ENCODE results near the gene CCDC180. TPM values are rescaled to one million over a fixed set of nuclear protein-coding genes. Genes with fewer than 3 reads are reported as not detected.
"Not testable (repeated sequence)": the region's sequence is repeated elsewhere in the genome, so short reads cannot be mapped to it uniquely, and the experiment has no call there.

The CCDC180 gene
- 10 to 100 TPM in 1 of 4 donors, 1 to 10 TPM in 3; 6.6 to 20.2 (median 9.5) TPM for total RNA-seq

DNA sequence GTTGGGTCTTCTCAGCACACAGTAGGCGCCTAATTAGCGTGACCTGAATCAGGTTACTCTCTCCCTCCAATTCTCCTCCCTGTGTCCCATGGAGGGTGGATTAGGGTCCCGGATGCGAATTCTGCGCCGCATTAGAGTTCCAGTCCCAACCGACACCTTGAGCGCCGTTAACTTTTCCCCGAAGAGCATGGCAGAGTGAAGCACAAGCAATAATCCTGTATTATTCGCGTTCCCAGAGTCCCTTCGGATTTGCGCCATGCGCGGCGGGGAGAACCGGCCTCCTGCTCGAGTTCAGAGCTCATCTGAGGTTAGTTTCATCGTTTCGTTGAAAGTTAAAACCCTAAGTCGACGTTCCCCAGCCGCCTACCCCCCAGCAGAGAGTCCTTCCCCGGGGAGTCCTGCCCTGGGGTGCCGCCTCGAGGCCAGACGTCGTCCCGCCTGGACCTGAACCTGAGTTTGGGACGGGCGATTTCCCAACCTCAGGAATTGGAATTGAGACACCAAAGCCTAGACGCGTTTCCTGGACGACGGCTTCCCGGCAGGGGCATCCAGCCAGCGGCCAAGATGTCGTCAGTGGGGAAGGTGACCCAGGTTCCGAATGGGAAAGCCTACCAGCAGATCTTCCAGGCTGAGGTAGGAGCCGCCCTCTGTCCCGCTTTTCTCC is at the start of gene CCDC180:
Gene CCDC180, plus strand, starts transcription at position 160 of the 664 bp plus-strand sequence. Its CDS starts 405 bp downstream, at position 565.
- no peaks in the 10 kb centered on the region for H3K36me3 ChIP-seq
- peak within 1 kb of the TSS in 1 of 2 donors; percentile 5 for H3K4me3 ChIP-seq
- peak; percentile 27 to 39 for DNase-seq
- H3K4me1 ChIP-seq = peaks cover 0 to 9% of the 10 kb centered on the region in 2 donors
- H3K27ac ChIP-seq = no peak within 1 kb of the TSS
- intact Hi-C loops (cut with DNase I; ENCODE audit: low total_unique reads) = no loop called here
- H3K27me3 ChIP-seq = no peaks in the 10 kb centered on the region
- TF ChIP-seq POLR2A (IDR thresholded peaks at IDR 0.05) = no peak
- H3K9me3 ChIP-seq = no peaks in the 10 kb centered on the region

DNA sequence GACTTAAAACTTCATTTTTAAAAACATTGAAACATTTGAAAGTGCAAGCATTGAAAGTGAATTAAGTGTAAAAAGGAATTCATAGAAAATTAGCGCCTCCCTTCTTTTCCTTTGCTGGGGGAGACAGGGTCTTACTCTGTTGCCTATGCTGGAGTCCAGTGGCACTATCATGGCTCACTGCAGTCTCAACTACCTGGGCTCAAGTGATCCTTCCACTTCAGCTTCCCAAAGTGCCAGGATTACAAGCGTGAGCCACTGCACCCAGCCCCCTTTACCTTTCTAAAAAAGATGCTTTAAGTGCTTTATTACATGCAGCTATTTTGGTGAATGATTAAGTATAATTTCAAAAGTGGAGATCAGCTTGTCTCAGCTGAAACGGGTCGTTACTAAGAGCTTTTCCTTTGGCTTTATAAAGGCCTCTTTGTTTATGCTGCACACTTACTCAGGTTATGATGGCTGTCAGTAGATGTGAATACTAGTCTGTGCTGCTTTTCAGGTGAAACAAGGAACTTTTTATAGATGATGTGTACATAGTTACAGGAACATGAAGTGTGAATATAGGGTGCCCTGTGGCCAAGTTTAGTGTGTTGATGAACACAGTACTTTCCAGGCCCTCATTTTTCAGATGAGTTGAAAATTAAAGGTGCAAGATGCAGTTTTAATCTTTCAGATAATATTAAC is 47.5 kb upstream of the CCDC180 start:
- H3K27ac ChIP-seq; intact Hi-C loops (cut with DNase I; ENCODE audit: low total_unique reads); H3K4me3 ChIP-seq; DNase-seq; H3K4me1 ChIP-seq; H3K9me3 ChIP-seq; H3K27me3 ChIP-seq; H3K36me3 ChIP-seq: not testable (repeated sequence)

DNA sequence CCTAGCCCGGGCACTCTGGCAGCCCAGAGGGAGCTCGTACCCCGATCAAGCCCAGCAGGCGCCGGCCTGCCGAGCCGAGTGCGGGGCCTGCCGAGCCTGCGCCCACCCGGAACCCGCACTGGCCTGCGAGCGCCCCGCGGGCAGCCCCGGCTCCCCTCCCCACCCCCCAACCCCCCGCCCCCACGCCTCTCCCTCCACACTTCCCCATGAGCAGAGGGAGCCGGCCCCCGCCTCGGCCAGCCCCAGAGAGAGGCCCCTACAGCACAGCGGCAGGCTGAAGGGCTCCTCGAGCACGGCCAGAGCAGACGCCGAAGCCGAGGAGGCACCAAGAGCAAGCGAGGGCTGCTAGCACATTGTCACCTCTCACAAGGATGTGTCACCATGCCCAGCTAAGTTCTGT is 36.2 kb upstream of the CCDC180 start:
- intact Hi-C loops (cut with DNase I; ENCODE audit: low total_unique reads) = no loop called here
- H3K27me3 ChIP-seq = no peaks in the 10 kb centered on the region
- TF ChIP-seq, protein P1, sequence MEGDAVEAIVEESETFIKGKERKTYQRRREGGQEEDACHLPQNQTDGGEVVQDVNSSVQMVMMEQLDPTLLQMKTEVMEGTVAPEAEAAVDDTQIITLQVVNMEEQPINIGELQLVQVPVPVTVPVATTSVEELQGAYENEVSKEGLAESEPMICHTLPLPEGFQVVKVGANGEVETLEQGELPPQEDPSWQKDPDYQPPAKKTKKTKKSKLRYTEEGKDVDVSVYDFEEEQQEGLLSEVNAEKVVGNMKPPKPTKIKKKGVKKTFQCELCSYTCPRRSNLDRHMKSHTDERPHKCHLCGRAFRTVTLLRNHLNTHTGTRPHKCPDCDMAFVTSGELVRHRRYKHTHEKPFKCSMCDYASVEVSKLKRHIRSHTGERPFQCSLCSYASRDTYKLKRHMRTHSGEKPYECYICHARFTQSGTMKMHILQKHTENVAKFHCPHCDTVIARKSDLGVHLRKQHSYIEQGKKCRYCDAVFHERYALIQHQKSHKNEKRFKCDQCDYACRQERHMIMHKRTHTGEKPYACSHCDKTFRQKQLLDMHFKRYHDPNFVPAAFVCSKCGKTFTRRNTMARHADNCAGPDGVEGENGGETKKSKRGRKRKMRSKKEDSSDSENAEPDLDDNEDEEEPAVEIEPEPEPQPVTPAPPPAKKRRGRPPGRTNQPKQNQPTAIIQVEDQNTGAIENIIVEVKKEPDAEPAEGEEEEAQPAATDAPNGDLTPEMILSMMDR (IDR thresholded peaks at IDR 0.05) = no peak
- no peak for TF ChIP-seq POLR2A (IDR thresholded peaks at IDR 0.05)
- H3K4me1 ChIP-seq = no peaks in the 10 kb centered on the region
- H3K4me3 ChIP-seq = no peak overlapping the region
- H3K36me3 ChIP-seq = no peaks in the 10 kb centered on the region
- no peak overlapping the region for H3K27ac ChIP-seq
- DNase-seq = no peak
- no peaks in the 10 kb centered on the region for H3K9me3 ChIP-seq

DNA sequence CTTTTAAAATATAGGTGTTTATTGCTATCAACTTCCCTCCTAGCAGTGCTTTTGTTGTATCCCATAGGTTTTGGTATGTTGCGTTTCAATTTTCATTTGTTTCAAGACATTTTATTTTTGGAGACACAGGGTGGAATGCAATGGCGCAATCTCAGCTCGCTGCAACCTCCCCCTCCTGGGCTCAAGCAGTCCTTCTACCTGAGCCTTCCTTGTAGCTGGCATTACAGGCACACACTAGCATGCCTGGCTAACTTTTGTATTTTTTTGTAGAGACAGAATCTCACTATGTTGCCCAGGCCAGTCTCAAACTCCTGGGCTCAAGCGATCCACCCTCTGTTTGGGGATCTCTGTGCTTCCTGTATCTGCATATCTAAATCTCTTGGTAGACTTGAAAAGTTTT is 35.4 kb upstream of the CCDC180 start:
- TF ChIP-seq, protein P1 (IDR thresholded peaks at IDR 0.05) = no peak
- no peak for TF ChIP-seq POLR2A (IDR thresholded peaks at IDR 0.05)
- Histone ChIP-seq H3K9me3 (no peaks in the 10 kb centered on the region), H3K27ac (no peak overlapping the region), H3K36me3 (no peaks in the 10 kb centered on the region), H3K4me1 (no peaks in the 10 kb centered on the region), H3K27me3 (no peaks in the 10 kb centered on the region), H3K4me3 (no peak overlapping the region)
- DNase-seq = no peak
- intact Hi-C loops (cut with DNase I; ENCODE audit: low total_unique reads) = no loop called here

DNA sequence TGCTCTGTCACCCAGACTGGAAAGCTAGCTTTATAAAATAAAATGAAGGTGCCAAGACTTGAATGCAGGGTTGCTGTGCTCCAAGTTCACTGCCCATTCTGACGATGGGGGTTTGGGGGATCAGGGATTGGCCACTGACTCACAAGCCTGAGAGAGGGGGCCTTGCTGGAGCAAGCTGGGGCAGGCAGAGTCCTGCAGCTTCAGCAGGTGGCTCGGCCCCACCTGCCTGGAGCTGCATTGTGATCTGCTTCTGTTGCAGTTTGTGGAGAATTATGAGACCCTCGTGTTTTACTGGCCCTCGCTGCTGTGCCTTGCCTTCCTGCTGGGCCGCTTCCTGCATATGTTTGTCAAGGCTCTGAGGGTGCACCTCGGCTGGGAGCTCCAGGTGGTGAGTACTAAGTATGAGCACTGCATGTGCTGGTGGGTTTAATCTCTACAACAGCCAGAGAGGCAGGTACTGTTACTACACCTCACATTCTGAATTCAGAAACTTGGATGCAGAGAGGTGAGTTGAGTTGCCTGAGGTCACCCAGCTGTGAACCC is 31.1 kb upstream of the CCDC180 start:
- intact Hi-C loops (cut with DNase I; ENCODE audit: low total_unique reads) = no loop called here
- H3K36me3 ChIP-seq = no peaks in the 10 kb centered on the region
- no peaks in the 10 kb centered on the region for H3K9me3 ChIP-seq
- TF ChIP-seq, protein P1 (IDR thresholded peaks at IDR 0.05) = no peak
- no peak for TF ChIP-seq POLR2A (IDR thresholded peaks at IDR 0.05)
- H3K27me3 ChIP-seq = no peaks in the 10 kb centered on the region
- no peak for DNase-seq
- H3K27ac ChIP-seq = no peak overlapping the region
- H3K4me1 ChIP-seq = no peaks in the 10 kb centered on the region
- H3K4me3 ChIP-seq = no peak overlapping the region

DNA sequence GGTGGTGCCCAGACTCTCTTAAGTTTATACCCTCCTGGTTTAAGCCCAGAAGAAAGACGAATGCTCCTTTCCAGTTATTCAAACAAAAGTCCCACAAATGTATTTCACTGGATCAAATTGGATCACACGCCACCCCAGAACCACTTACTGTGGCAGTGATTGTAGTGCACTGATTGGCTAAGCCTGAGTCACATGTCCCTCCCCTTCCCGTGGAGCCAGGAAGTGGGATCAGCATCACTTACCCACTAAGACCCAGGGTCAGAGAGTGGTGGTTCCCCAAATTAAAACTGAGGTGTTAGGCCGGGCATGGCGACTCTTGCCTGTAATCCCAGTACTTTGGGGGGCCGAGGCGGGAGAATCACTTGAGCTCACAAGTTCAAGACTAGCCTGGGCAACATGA is 29.5 kb upstream of the CCDC180 start:
- no peaks in the 10 kb centered on the region for H3K36me3 ChIP-seq
- no peak overlapping the region for H3K4me3 ChIP-seq
- H3K27me3 ChIP-seq = no peaks in the 10 kb centered on the region
- TF ChIP-seq POLR2A (IDR thresholded peaks at IDR 0.05) = no peak
- TF ChIP-seq, protein P1 (IDR thresholded peaks at IDR 0.05) = no peak
- H3K4me1 ChIP-seq = no peaks in the 10 kb centered on the region
- intact Hi-C loops (cut with DNase I; ENCODE audit: low total_unique reads) = no loop called here
- DNase-seq = no peak
- H3K9me3 ChIP-seq = no peaks in the 10 kb centered on the region
- no peak overlapping the region for H3K27ac ChIP-seq

All from uterus (tissue), 4 donors.